GM10847 (cell line): ENCODE data around the gene ZNF385A.

Experiments
- POLR2A ChIP-seq: IDR thresholded peaks from 2 replicates; pipeline ENCODE4 v1.6.1; 2011; ENCODE audit not compliant: insufficient read length; ENCODE audit errors: extremely low read depth

Gene ZNF385A

GRCh38 chr12:54374562-54375258 lies 9.8 kb downstream of the ZNF385A start:
- TF ChIP-seq POLR2A: no peak

- no peak for TF ChIP-seq POLR2A
Measured at GRCh38 chr12:54373649-54374561, 10.6 kb downstream of the ZNF385A start.

GRCh38 chr12:54372113-54372806 lies 12.3 kb downstream of the ZNF385A start:
- no peak for TF ChIP-seq POLR2A

GRCh38 chr12:54371328-54372112 lies 13.0 kb downstream of the ZNF385A start:
- no peak for TF ChIP-seq POLR2A

GRCh38 chr12:54370171-54370730 lies 14.3 kb downstream of the ZNF385A start:
- no peak for TF ChIP-seq POLR2A

- no peak for TF ChIP-seq POLR2A
Measured at GRCh38 chr12:54369597-54370131, 14.9 kb downstream of the ZNF385A start.

- TF ChIP-seq POLR2A: no peak
Measured at GRCh38 chr12:54368709-54369596, 15.6 kb downstream of the ZNF385A start.

GRCh38 chr12:54368025-54368708 lies 16.4 kb downstream of the ZNF385A start:
- TF ChIP-seq POLR2A: no peak

GRCh38 chr12:54364413-54364812 lies 20.1 kb downstream of the ZNF385A start, which contains the start of gene GPR84:
Gene GPR84 (minus strand): TSS chr12:54364486. CDS start chr12:54363851, 635 bp downstream.
- TF ChIP-seq POLR2A: no peak

- TF ChIP-seq POLR2A: no peak
Measured at GRCh38 chr12:54363618-54364017, 20.9 kb downstream of the ZNF385A start.

GRCh38 chr12:54363047-54363446 lies 21.5 kb downstream of the ZNF385A start:
- TF ChIP-seq POLR2A: no peak

- TF ChIP-seq POLR2A: no peak
Measured at GRCh38 chr12:54360717-54361456, 23.6 kb downstream of the ZNF385A start.
